GM10266 (cell line): ENCODE results near the gene MGRN1.
A peak's percentile ranks its signal among the peaks of the same experiment; 100 is the strongest.

Experiments
- DNase-seq: peaks from one replicate; pipeline ENCODE4 v3.0.0; 2012; ENCODE audit errors: extremely low spot score
- TF ChIP-seq, protein P1 (sequence below): IDR thresholded peaks from 2 replicates; pipeline ENCODE4 v1.5.1; 2012; ENCODE audit warnings: mild to moderate bottlenecking, low read depth; ENCODE audit not compliant: control insufficient read depth, insufficient read depth; ENCODE audit errors: missing control alignments

Gene MGRN1

DNA sequence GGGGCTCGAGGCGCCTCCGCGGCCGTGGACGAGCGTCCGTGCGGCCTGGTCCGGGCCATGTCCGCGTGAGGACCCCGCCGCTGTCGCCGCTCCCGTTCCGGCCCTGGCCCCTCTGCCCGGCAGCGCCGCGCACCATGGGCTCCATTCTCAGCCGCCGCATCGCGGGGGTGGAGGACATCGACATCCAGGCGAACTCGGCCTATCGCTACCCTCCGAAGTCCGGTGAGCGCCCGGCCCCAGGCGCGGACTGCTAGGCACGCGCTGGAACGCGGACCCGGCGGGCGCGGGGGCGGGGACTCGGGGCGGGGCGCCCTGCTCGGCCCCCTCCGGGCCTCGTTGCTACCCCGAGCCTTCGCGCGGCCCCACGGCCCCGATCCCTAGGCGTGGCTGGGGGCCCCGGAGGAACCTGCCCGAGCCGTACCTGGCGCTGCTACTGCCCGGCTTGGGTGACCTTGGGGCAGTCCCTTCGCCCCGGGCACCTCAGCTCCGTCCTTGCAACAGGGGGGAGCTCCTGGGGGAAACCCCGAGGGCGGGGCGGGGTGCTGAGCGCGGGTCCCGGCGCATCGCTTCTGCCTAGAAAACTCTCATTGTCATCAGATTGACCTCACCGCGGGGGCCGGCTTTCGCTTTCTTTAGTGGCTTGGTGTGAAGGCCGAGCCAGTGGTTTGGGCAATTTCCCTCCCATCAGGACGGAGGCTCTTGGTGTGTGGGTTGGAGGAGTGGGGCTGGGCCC is 367 bp downstream of the MGRN1 start:
- DNase-seq = peak; percentile 89
- TF ChIP-seq, protein P1, sequence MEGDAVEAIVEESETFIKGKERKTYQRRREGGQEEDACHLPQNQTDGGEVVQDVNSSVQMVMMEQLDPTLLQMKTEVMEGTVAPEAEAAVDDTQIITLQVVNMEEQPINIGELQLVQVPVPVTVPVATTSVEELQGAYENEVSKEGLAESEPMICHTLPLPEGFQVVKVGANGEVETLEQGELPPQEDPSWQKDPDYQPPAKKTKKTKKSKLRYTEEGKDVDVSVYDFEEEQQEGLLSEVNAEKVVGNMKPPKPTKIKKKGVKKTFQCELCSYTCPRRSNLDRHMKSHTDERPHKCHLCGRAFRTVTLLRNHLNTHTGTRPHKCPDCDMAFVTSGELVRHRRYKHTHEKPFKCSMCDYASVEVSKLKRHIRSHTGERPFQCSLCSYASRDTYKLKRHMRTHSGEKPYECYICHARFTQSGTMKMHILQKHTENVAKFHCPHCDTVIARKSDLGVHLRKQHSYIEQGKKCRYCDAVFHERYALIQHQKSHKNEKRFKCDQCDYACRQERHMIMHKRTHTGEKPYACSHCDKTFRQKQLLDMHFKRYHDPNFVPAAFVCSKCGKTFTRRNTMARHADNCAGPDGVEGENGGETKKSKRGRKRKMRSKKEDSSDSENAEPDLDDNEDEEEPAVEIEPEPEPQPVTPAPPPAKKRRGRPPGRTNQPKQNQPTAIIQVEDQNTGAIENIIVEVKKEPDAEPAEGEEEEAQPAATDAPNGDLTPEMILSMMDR = no peak

DNA sequence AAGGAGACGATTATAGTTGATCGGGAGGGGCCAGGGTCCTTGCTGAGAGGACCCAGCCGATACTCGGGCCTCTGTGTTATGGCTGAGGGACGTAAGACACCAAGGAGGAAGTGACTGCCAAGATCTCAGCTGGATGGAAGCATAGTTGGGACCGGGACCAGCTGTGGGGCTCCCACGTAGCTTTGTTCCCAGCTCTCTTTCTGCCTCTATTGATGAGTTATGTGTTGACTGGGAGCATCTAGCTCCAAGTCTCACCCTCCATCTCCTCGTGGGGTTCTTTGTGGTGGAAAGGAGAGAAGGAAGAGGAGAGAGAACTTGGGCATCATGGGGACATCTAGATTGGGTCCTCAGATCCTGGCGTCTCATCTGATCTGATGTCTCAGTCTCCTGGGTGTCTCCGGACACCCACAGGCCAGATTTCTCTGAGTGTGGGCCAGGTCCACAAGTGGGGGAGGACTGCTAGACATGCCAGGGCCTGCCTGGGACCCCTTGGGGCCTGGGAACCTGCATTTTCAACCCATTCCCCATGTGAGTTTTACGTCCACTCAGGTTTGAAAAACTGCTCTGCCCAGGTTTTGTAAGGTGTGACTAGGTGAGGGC is 1.0 kb downstream of the MGRN1 start:
- TF ChIP-seq, protein P1 = no peak
- DNase-seq = no peak

DNA sequence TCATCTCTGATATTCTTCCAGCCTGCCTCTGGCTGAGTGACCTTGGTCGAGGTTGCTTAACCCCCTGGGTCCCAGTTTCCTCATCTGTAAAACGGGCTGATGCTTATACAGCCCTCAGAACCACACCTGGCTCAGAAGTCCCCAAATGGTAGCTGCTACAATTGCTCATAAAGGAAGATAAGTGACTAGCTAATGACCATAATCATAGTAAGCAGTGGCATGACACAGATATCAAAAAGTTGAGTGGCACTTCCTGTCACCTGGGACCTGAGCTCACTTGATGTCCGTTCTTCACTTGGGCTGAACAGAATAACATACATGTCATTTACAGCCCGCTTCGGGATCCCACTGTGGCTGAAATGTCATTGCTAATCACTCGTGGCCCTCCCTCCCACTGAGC is 1.8 kb downstream of the MGRN1 start:
- TF ChIP-seq, protein P1 = no peak
- DNase-seq = no peak

GRCh38 chr16:4628283-4628682 is 3.7 kb downstream of the MGRN1 start:
- no peak for DNase-seq
- TF ChIP-seq, protein P1 = no peak

DNA sequence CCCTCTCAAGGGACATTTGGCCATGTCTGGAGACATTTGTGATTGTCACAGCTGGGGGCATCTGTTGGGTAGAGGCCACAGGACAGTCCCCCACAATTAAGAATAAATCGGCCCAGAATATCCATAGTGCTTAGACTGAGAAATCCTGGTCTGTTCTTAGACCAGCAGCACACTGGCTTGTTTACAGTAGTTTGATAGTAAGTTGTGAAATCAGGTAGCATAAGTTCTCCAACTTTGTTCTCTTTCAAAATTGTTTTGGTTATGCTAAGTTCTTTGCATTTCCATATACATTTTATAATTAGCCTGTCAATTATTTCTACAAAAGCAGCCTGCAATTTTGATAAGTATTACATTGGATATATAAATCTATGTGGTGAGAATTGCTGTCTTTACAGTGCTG is 6.8 kb downstream of the MGRN1 start:
- no peak for DNase-seq
- TF ChIP-seq, protein P1 = no peak

DNA sequence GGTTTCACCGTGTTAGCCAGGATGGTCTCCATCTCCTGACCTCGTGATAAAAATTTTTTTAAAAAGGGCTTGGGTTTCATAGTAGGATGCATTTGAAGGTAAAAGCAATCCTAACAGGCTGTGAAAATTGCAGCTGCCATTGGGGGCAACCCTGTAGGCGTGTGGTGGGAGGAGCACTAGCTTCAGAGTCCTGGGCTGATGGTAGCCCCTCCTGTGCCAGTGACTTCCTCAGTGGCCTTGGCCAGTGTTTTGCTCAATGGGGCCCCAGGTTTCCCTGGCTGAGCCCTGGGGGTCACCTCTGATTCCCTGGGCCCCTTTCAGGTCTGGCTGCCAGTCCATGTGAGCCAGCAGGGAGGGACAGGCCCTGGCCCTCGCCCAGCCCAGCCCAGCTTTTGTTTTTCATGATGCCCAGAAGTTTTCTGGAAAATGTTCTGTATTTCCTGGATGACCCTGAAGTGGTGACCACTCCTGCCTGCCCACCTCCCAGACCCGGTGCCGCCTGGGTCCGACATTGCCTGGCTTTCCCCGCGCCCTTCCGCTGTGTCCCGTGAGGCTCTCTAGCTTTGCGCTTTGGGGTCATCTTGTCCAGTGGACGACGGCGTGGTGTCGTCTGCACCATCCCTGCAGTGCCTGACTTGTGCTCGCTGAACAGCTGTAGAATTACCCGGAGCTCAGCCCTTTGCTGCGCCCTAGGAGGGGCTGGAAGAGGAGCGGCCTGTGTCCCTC is 9.4 kb downstream of the MGRN1 start:
- no peak for DNase-seq
- TF ChIP-seq, protein P1 = no peak

DNA sequence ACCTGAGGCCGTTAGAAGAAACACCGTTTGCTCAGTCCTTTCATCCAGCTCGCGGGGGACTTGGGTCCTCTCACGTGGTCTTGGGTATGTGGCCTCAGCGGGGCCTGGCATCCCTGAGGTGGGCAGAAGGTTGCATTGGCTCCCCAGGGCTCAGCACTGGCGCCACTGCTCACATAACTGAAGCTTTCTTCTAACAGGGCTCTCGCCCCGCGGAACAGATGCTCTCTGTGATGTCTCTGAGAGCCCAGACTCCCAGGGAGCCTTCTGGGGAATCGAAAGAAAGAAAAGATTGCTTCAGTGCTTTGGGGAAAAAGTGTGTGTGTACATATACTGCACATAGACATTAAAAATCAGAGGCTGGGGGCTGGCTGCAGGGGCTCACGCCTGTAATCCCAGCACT is 10.1 kb downstream of the MGRN1 start:
- TF ChIP-seq, protein P1 = no peak
- no peak for DNase-seq
